ENCODE measurements around the gene RAPGEF5. TPM values are rescaled to one million over a fixed set of nuclear protein-coding genes. Genes with fewer than 3 reads are reported as not detected.

Gene RAPGEF5
- total RNA-seq, 1 experiment from 2014 or later = 5.6 TPM

- Histone ChIP-seq H3K4me2 (ENCODE audit: low read length) (no peak overlapping the region), H2AFZ (ENCODE audit: low read length) (no peak overlapping the region), H3K9me3 (ENCODE audit: low read length) (no peaks in the 10 kb centered on the region), H3K36me3 (ENCODE audit: low read depth, low read length) (no peaks in the 10 kb centered on the region), H3K9ac (ENCODE audit: low read length) (no peak overlapping the region), H3K27ac (ENCODE audit: low read length) (no peak overlapping the region), H3K79me2 (ENCODE audit: low read length) (no peaks in the 10 kb centered on the region), H3K4me3 (ENCODE audit: low read length) (no peak overlapping the region), H3K9me2 (replicated peaks; ENCODE audit: low read length) (no peaks in the 10 kb centered on the region), H3K27me3 (ENCODE audit: low read length) (no peaks in the 10 kb centered on the region), H4K20me1 (ENCODE audit: low read length) (no peaks in the 10 kb centered on the region), H3K4me1 (ENCODE audit: insufficient read depth, low read length) (no peaks in the 10 kb centered on the region), H3F3A (ENCODE audit: low read length, unreplicated experiment) (no peaks in the 10 kb centered on the region)
- no TSS peak for BruUV-seq (replicated peaks)
- TF ChIP-seq CTCF (conservative IDR thresholded peaks at IDR 0.05; ENCODE audit: low read depth, low read length) (no peak), EZH2phosphoT487 (IDR thresholded peaks at IDR 0.05; ENCODE audit: borderline replicate concordance, low read length) (no peak), EZH2 (IDR thresholded peaks at IDR 0.05; ENCODE audit: low read length, unreplicated experiment) (no peak)
- CTCF ChIA-PET = no interaction called here
- POLR2A ChIA-PET (ENCODE audit: unreplicated experiment) = no interaction called here
- ATAC-seq (no peak), DNase-seq (no peak)
- intact Hi-C loops (cut with micrococcal nuclease) = no loop called here
Observed at GRCh38 chr7:22196429-22196828, 160.5 kb downstream of the RAPGEF5 start.

- no peak overlapping the region for H3K4me2 ChIP-seq (ENCODE audit: low read length)
- H3K4me1 ChIP-seq (ENCODE audit: insufficient read depth, low read length) = no peaks in the 10 kb centered on the region
- no peaks in the 10 kb centered on the region for H3K9me2 ChIP-seq (replicated peaks; ENCODE audit: low read length)
- TF ChIP-seq EZH2 (IDR thresholded peaks at IDR 0.05; ENCODE audit: low read length, unreplicated experiment) (no peak), EZH2phosphoT487 (IDR thresholded peaks at IDR 0.05; ENCODE audit: borderline replicate concordance, low read length) (no peak), CTCF (conservative IDR thresholded peaks at IDR 0.05; ENCODE audit: low read depth, low read length) (no peak)
- no peak overlapping the region for H3K9ac ChIP-seq (ENCODE audit: low read length)
- CTCF ChIA-PET = no interaction called here
- H3K27ac ChIP-seq (ENCODE audit: low read length) = no peak overlapping the region
- no peaks in the 10 kb centered on the region for H3F3A ChIP-seq (ENCODE audit: low read length, unreplicated experiment)
- POLR2A ChIA-PET (ENCODE audit: unreplicated experiment) = no interaction called here
- H3K36me3 ChIP-seq (ENCODE audit: low read depth, low read length) = no peaks in the 10 kb centered on the region
- H3K27me3 ChIP-seq (ENCODE audit: low read length) = no peaks in the 10 kb centered on the region
- no peak overlapping the region for H3K4me3 ChIP-seq (ENCODE audit: low read length)
- H3K9me3 ChIP-seq (ENCODE audit: low read length) = no peaks in the 10 kb centered on the region
- no peaks in the 10 kb centered on the region for H3K79me2 ChIP-seq (ENCODE audit: low read length)
- DNase-seq = no peak
- no peaks in the 10 kb centered on the region for H4K20me1 ChIP-seq (ENCODE audit: low read length)
- no TSS peak for BruUV-seq (replicated peaks)
- H2AFZ ChIP-seq (ENCODE audit: low read length) = no peak overlapping the region
- no peak for ATAC-seq
- intact Hi-C loops (cut with micrococcal nuclease) = no loop called here
Observed at GRCh38 chr7:22195397-22196172, 161.4 kb downstream of the RAPGEF5 start.

- Histone ChIP-seq H3K27me3 (ENCODE audit: low read length) (no peaks in the 10 kb centered on the region), H3K9ac (ENCODE audit: low read length) (no peak overlapping the region), H3F3A (ENCODE audit: low read length, unreplicated experiment) (no peaks in the 10 kb centered on the region), H2AFZ (ENCODE audit: low read length) (no peak overlapping the region), H3K9me2 (replicated peaks; ENCODE audit: low read length) (no peaks in the 10 kb centered on the region), H3K4me1 (ENCODE audit: insufficient read depth, low read length) (no peaks in the 10 kb centered on the region), H3K36me3 (ENCODE audit: low read depth, low read length) (no peaks in the 10 kb centered on the region), H3K9me3 (ENCODE audit: low read length) (no peaks in the 10 kb centered on the region), H3K79me2 (ENCODE audit: low read length) (no peaks in the 10 kb centered on the region), H3K4me2 (ENCODE audit: low read length) (no peak overlapping the region), H3K4me3 (ENCODE audit: low read length) (no peak overlapping the region), H3K27ac (ENCODE audit: low read length) (no peak overlapping the region), H4K20me1 (ENCODE audit: low read length) (no peaks in the 10 kb centered on the region)
- ChIA-PET CTCF (no interaction called here), POLR2A (ENCODE audit: unreplicated experiment) (no interaction called here)
- BruUV-seq (replicated peaks) = no TSS peak
- no peak for DNase-seq
- ATAC-seq = no peak
- TF ChIP-seq EZH2phosphoT487 (IDR thresholded peaks at IDR 0.05; ENCODE audit: borderline replicate concordance, low read length) = no peak
- no peak for TF ChIP-seq EZH2 (IDR thresholded peaks at IDR 0.05; ENCODE audit: low read length, unreplicated experiment)
- TF ChIP-seq CTCF (conservative IDR thresholded peaks at IDR 0.05; ENCODE audit: low read depth, low read length) = no peak
- intact Hi-C loops (cut with micrococcal nuclease) = no loop called here
Observed at GRCh38 chr7:22194658-22195273, 162.2 kb downstream of the RAPGEF5 start.

All from PC-3 (cell line).